H1 (cell line): ENCODE data around the gene NME9. TPM values are rescaled to one million over a fixed set of nuclear protein-coding genes. Genes with fewer than 3 reads are reported as not detected.

Experiments
- CTCF ChIA-PET: fragments of 300-600 bp; sonication (Branson Sonifier 250); formaldehyde crosslinking; loops from one replicate; lab custom pipeline; 2021; ENCODE audit not compliant: partially characterized antibody; lab: Charles Lee
- POLR2A ChIA-PET: fragments of 300-600 bp; sonication (Branson Sonifier 250); formaldehyde crosslinking; loops from one replicate; lab custom pipeline; 2021; ENCODE audit warnings: inconsistent platforms; ENCODE audit not compliant: partially characterized antibody; lab: Charles Lee
- DNase-seq, 2 experiments: peaks; one replicate each; pipeline versions ENCODE4 v3.0.0 to v3.0.0-alpha.2; 2010 to 2022; ENCODE audit warnings: low spot score in 2 of 2, low read depth in 1 of 2, mixed read lengths in 1 of 2
- FAIRE-seq: peaks from 2 replicates; lab custom pipeline; 2011; peaks lifted over from hg19 to GRCh38; lab: Jason Lieb, UNC
- H2AFZ ChIP-seq: 2 replicates; pipeline ENCODE4 v1.8.1; 2012; ENCODE audit warnings: low read length, inconsistent platforms
- H2AK5ac ChIP-seq: 2 replicates; pipeline ENCODE4 v1.6.1; 2013; ENCODE audit warnings: low read depth, low read length
- H2BK120ac ChIP-seq: replicated peaks from 2 replicates; pipeline ENCODE3; 2013; ENCODE audit warnings: low read depth, low read length, inconsistent platforms
- H2BK12ac ChIP-seq: 2 replicates; pipeline ENCODE4 v1.6.1; 2013; ENCODE audit warnings: low read depth, low read length
- H2BK15ac ChIP-seq: 2 replicates; pipeline ENCODE4 v1.6.1; 2013; ENCODE audit warnings: low read length
- H2BK20ac ChIP-seq: 2 replicates; pipeline ENCODE4 v1.6.1; 2013; ENCODE audit warnings: low read length
- H2BK5ac ChIP-seq: 2 replicates; pipeline ENCODE4 v1.6.1; 2013; ENCODE audit warnings: low read depth, low read length
- H3K14ac ChIP-seq: 2 replicates; pipeline ENCODE4 v1.6.1; 2013; ENCODE audit warnings: inconsistent platforms; ENCODE audit not compliant: insufficient read length
- H3K18ac ChIP-seq: 2 replicates; pipeline ENCODE4 v1.6.1; 2013; ENCODE audit warnings: low read length; ENCODE audit errors: extremely low read depth
- H3K23ac ChIP-seq: 2 replicates; pipeline ENCODE4 v1.6.1; 2013; ENCODE audit warnings: inconsistent platforms; ENCODE audit not compliant: insufficient read length
- H3K23me2 ChIP-seq: 2 replicates; pipeline ENCODE4 v1.6.1; 2013; ENCODE audit warnings: low read depth, low read length
- H3K27ac ChIP-seq: 2 replicates; pipeline ENCODE4 v1.6.1; 2011; ENCODE audit warnings: low read depth, low read length, inconsistent platforms
- H3K27me3 ChIP-seq, 4 experiments: replicated peaks in 1 of 4; 1 replicate in 1 of 4; 2 replicates in 3 of 4; pipeline versions ENCODE4 v1.6.1 to v1.8.1; 2011 to 2013; ENCODE audit warnings: low read length in 3 of 4, mild to moderate bottlenecking in 3 of 4, inconsistent platforms in 2 of 4, mixed read lengths in 2 of 4, moderate library complexity in 1 of 4; ENCODE audit not compliant: control insufficient read depth in 3 of 4, insufficient read depth in 3 of 4; ENCODE audit errors: extremely low read depth in 1 of 4
- H3K36me3 ChIP-seq, 4 experiments: 2 replicates each; pipeline versions ENCODE4 v1.6.1 to v1.8.1; 2011 to 2013; ENCODE audit warnings: mild to moderate bottlenecking in 4 of 4, low read length in 3 of 4, moderate library complexity in 2 of 4, control low read depth in 1 of 4, inconsistent platforms in 1 of 4; ENCODE audit not compliant: insufficient read depth in 4 of 4, control insufficient read depth in 2 of 4
- H3K4ac ChIP-seq: replicated peaks from 2 replicates; pipeline ENCODE3; 2013; ENCODE audit warnings: low read length, low read depth, mixed read lengths, inconsistent platforms; ENCODE audit not compliant: insufficient read length
- H3K4me1 ChIP-seq, 4 experiments: replicated peaks in 1 of 4; 1 replicate in 1 of 4; 2 replicates in 3 of 4; pipeline versions ENCODE4 v1.6.1 to v1.8.1; 2011 to 2013; ENCODE audit warnings: low read length in 3 of 4, inconsistent platforms in 2 of 4, mixed read lengths in 1 of 4; ENCODE audit not compliant: insufficient read depth in 4 of 4, control insufficient read depth in 3 of 4
- H3K4me2 ChIP-seq, 2 experiments: 2 replicates each; pipeline versions ENCODE4 v1.6.1 to v1.8.1; 2011 to 2013; ENCODE audit warnings: low read depth in 2 of 2, low read length in 2 of 2, control low read depth in 1 of 2, inconsistent platforms in 1 of 2, mild to moderate bottlenecking in 1 of 2; ENCODE audit not compliant: insufficient read depth in 1 of 2
- H3K4me3 ChIP-seq, 4 experiments: fragments of 200-600, 300-600 bp in 1 of 4; sonication (generic), shearing (Covaris generic), sonication (Bioruptor Twin) in 1 of 4; 2 replicates each; pipeline versions ENCODE4 v1.5.1 to v1.8.1; 2011 to 2016; ENCODE audit warnings: low read length in 4 of 4, low read depth in 3 of 4, control low read depth in 2 of 4, inconsistent platforms in 2 of 4, mild to moderate bottlenecking in 2 of 4, mixed read lengths in 1 of 4, moderate library complexity in 1 of 4; ENCODE audit not compliant: insufficient read depth in 2 of 4; ENCODE audit errors: extremely low read depth in 1 of 4
- H3K56ac ChIP-seq: replicated peaks from 2 replicates; pipeline ENCODE3; 2013; ENCODE audit warnings: low read depth, mild to moderate bottlenecking, mixed read lengths, low read length, inconsistent platforms; ENCODE audit not compliant: insufficient read length
- H3K79me1 ChIP-seq: 2 replicates; pipeline ENCODE4 v1.6.1; 2013; ENCODE audit warnings: low read depth, low read length, control low read depth
- H3K79me2 ChIP-seq, 2 experiments: 2 replicates each; pipeline versions ENCODE4 v1.6.1 to v1.8.1; 2012 to 2013; ENCODE audit warnings: low read length in 2 of 2, mild to moderate bottlenecking in 2 of 2, inconsistent platforms in 1 of 2; ENCODE audit not compliant: insufficient read depth in 2 of 2, control insufficient read depth in 1 of 2
- H3K9ac ChIP-seq, 4 experiments: replicated peaks in 1 of 4; 1 replicate in 1 of 4; 2 replicates in 3 of 4; pipeline versions ENCODE4 v1.6.1 to v1.8.1; 2011 to 2013; ENCODE audit warnings: low read depth in 3 of 4, low read length in 3 of 4, control low read depth in 2 of 4, mild to moderate bottlenecking in 2 of 4, moderate library complexity in 2 of 4, inconsistent platforms in 1 of 4; ENCODE audit errors: extremely low read depth in 1 of 4
- H3K9me3 ChIP-seq, 2 experiments: 2 replicates each; pipeline versions ENCODE4 v1.6.1 to v1.8.1; 2012 to 2013; ENCODE audit warnings: mild to moderate bottlenecking in 2 of 2, moderate library complexity in 2 of 2, control low read depth in 1 of 2, inconsistent platforms in 1 of 2, low read depth in 1 of 2, low read length in 1 of 2, mixed read lengths in 1 of 2; ENCODE audit not compliant: insufficient read depth in 2 of 2
- H4K20me1 ChIP-seq, 2 experiments: replicated peaks in 1 of 2; 2 replicates each; pipeline versions ENCODE3 to v1.8.1; 2011 to 2013; ENCODE audit warnings: inconsistent platforms in 2 of 2, low read length in 2 of 2, mild to moderate bottlenecking in 1 of 2; ENCODE audit not compliant: insufficient read depth in 2 of 2, control insufficient read depth in 1 of 2
- H4K5ac ChIP-seq: 2 replicates; pipeline ENCODE4 v1.6.1; 2013; ENCODE audit warnings: low read length, low read depth, mixed read lengths, inconsistent platforms; ENCODE audit not compliant: insufficient read length
- H4K8ac ChIP-seq: 2 replicates; pipeline ENCODE4 v1.8.0; 2013; ENCODE audit warnings: mild to moderate bottlenecking, moderate library complexity, low read length, inconsistent platforms; ENCODE audit not compliant: insufficient read depth; ENCODE audit errors: extremely low read depth
- H4K91ac ChIP-seq: replicated peaks from 2 replicates; pipeline ENCODE3; 2013; ENCODE audit warnings: low read length, mixed read lengths, inconsistent platforms; ENCODE audit not compliant: insufficient read length
- HDAC2 ChIP-seq, 2 experiments: fragments of 300-600 bp in 1 of 2; sonication (generic) in 1 of 2; IDR thresholded peaks; 2 replicates each; pipeline ENCODE4 v1.6.1; 2011 to 2012; ENCODE audit warnings: low read depth in 2 of 2, low read length in 2 of 2, mild to moderate bottlenecking in 2 of 2, moderate library complexity in 2 of 2, borderline replicate concordance in 1 of 2, inconsistent platforms in 1 of 2
- HDAC6 ChIP-seq: IDR thresholded peaks from one replicate; pipeline ENCODE4 v1.7.1; 2012; ENCODE audit warnings: low read depth, mild to moderate bottlenecking, inconsistent platforms, low read length, moderate library complexity
- POU5F1 ChIP-seq: IDR thresholded peaks from 2 replicates; pipeline ENCODE4 v1.6.1; 2011; ENCODE audit warnings: low read depth, mild to moderate bottlenecking, low read length, moderate library complexity
- TEAD4 ChIP-seq: IDR thresholded peaks from 2 replicates; pipeline ENCODE4 v1.6.1; 2012; ENCODE audit warnings: low read depth, low read length, inconsistent platforms, mixed read lengths
- WGBS, 2 experiments: shearing (Covaris generic) in 1 of 2; methylation state at CpG; one replicate each; pipeline versions ENCODE4 v1.1.6 to v1.1.7; 2013 to 2015; ENCODE audit warnings: low lambda C conversion rate in 2 of 2, mixed read lengths in 2 of 2, inconsistent platforms in 1 of 2, low coverage in 1 of 2, missing lambda C conversion rate in 1 of 2; ENCODE audit not compliant: insufficient replicate concordance in 2 of 2, insufficient coverage in 1 of 2, insufficient read length in 1 of 2; ENCODE audit errors: extremely low coverage in 1 of 2, missing lambda C conversion rate in 1 of 2; 5-methylcytosine and 5-hydroxymethylcytosine counted together
- polyA plus RNA-seq, 7 experiments: library from polyadenylated mRNA; depleted of rRNA in 3 of 7; stranded (reverse) in 5 of 7; unstranded in 2 of 7; fragments of >200 nt in 5 of 7; fragments of 200-250 nt in 2 of 7; gene quantifications; 1 replicate in 5 of 7; 2 replicates in 1 of 7; 4 replicates in 1 of 7; pipeline versions ENCODE4 v1.2.1 to v1.2.3, GENCODE V29; 2011 to 2013; ENCODE audit warnings: missing spikeins in 2 of 7, mixed read lengths in 2 of 7
- total RNA-seq: library from RNA; stranded (reverse); fragmentation: NEBNext Ultra II Directional; extraction: Animal tissue kit (Norgen Biotek cat#: 25700); gene quantifications from 2 replicates; pipeline ENCODE4 v1.2.1, GENCODE V29; 2021

Gene NME9
- total and polyA plus RNA-seq, 2 of the 8 experiments (the other 6 are each of a cell fraction or from before 2014, with no cell fraction given): 0.11 TPM; not detected in 1

GRCh38 chr3:138365253-138365555, 35.6 kb upstream of the NME9 start:
- ChIA-PET POLR2A (no interaction called here), CTCF (interaction anchor here (1.2 to 1.4 kb wide), 3 partner anchors 15 to 61 kb away, joined by 4 to 5 read pairs (median 4); no protein-coding TSS in a partner anchor)
- H3K9me3 ChIP-seq: no peaks in the 10 kb centered on the region
- no peak overlapping the region for H3K9ac ChIP-seq
- no peak overlapping the region for H3K56ac ChIP-seq
- no peaks in the 10 kb centered on the region for H3K23me2 ChIP-seq
- H2BK5ac ChIP-seq: no peak overlapping the region
- H2AK5ac ChIP-seq: no peak overlapping the region
- no peak overlapping the region for H3K14ac ChIP-seq
- WGBS, 2 experiments: 94% methylated on average over 4 of the region's 4 CpGs; no CpG with 5 or more reads in 1 of the 2 experiments
- H2BK15ac ChIP-seq: no peak overlapping the region
- no peaks in the 10 kb centered on the region for H3K36me3 ChIP-seq
- DNase-seq: no peak
- no peaks in the 10 kb centered on the region; a peak in 1 of 7 replicates for H3K4me1 ChIP-seq
- H3K4me3 ChIP-seq: no peak overlapping the region
- H3K4me2 ChIP-seq: no peak overlapping the region
- no peak overlapping the region for H4K91ac ChIP-seq
- no peaks in the 10 kb centered on the region; a peak in 1 of 7 replicates for H3K27me3 ChIP-seq
- no peak overlapping the region for H3K23ac ChIP-seq
- H4K8ac ChIP-seq: no peak overlapping the region
- peaks cover 2% of the 10 kb centered on the region; the same call in 1 of the 2 replicates for H3K79me1 ChIP-seq
- H2BK120ac ChIP-seq: no peak overlapping the region
- H3K79me2 ChIP-seq: no peaks in the 10 kb centered on the region
- no peak overlapping the region for H2AFZ ChIP-seq
- FAIRE-seq: no peak
- H2BK12ac ChIP-seq: no peak overlapping the region
- no peak overlapping the region for H3K4ac ChIP-seq
- peaks cover 0 to 2% of the 10 kb centered on the region in 2 experiments for H4K20me1 ChIP-seq
- H4K5ac ChIP-seq: no peak overlapping the region
- no peak overlapping the region for H3K18ac ChIP-seq
- no peak overlapping the region for H3K27ac ChIP-seq
- no peak overlapping the region for H2BK20ac ChIP-seq
- TF ChIP-seq HDAC6 (no peak), HDAC2 (IDR thresholded peaks at IDR 0.05; ENCODE audit: borderline replicate concordance in 1 of 2, low read depth in 2 of 2, low read length in 2 of 2) (no peak), TEAD4 (no peak), POU5F1 (no peak)
